ENCODE data around the gene ANKRD39.

- TF ChIP-seq CTCF (IDR thresholded peaks at IDR 0.05) (no peak), POLR2AphosphoS5 (IDR thresholded peaks at IDR 0.05) (no peak), POLR2A (IDR thresholded peaks at IDR 0.05) (no peak)
Observed at GRCh38 chr2:96831679-96832078, 26.1 kb downstream of the ANKRD39 start.
